Activated naive CD4-positive, alpha-beta T cell treated with anti-CD3 and anti-CD28 coated beads, Interleukin-2, amount 10 ng/mL, durations not matched to agents 5 hours and 36 hours (primary cell): ENCODE results near the gene MINPP1. TPM values are rescaled to one million over a fixed set of nuclear protein-coding genes. Genes with fewer than 3 reads are reported as not detected.

Experiments used
- microRNA-seq: library from miRNA; unstranded; fragments of <30 nt; microRNA quantifications from one replicate; pipeline ENCODE4 v1.2.0, GENCODE V29; 2022; ENCODE audit warnings: borderline microRNAs expressed, borderline replicate concordance
- total RNA-seq, 2 experiments: library from RNA; stranded (reverse); gene quantifications; one replicate each; pipeline ENCODE4 v1.2.3, GENCODE V29; 2021

Gene MINPP1
- 1 to 10 TPM; 7.8 to 8.6 TPM for total RNA-seq

GRCh38 chr10:87504640-87505365 lies at the start of gene MINPP1:
Gene MINPP1, plus strand, starts transcription at chr10:87504893. Its CDS starts 23 bp downstream, at chr10:87504916.

Small RNA genes lying within 50 kb of the gene (microRNA-seq; reads per million reads assigned to microRNA genes)
- gene MIR4678 = not detected

Other genes with a start within 250 kb of the MINPP1 start
- gene NUTM2D, start 147.1 kb upstream of the MINPP1 start, total RNA-seq = 1 to 10 TPM; 2.6 to 2.9 TPM
- gene PAPSS2, start 155.0 kb downstream of the MINPP1 start, total RNA-seq = under 1 TPM in 1 of 2 experiments, not detected in 1; 0.24 TPM